Upper lobe of left lung (tissue), 6 donors: ENCODE measurements around the gene XRN2. TPM values are rescaled to one million over a fixed set of nuclear protein-coding genes. Genes with fewer than 3 reads are reported as not detected.

ENCODE experiments used
- ATAC-seq, 2 donors: fragments of 200-7000 bp; cut with Tn5 transposase; one replicate each; pipeline ENCODE4 v1.9.1; 2022; ENCODE audit warnings: mild to moderate bottlenecking in 2 of 2, moderate library complexity in 2 of 2; ENCODE audit not compliant: low FRiP score in 2 of 2
- DNase-seq, 2 donors: peaks; one replicate each; pipeline ENCODE4 v3.0.0-alpha.2; 2019 to 2020
- H3K27ac ChIP-seq, 4 donors: fragments of 200-600 bp; sonication (generic); one replicate each; pipeline ENCODE4 v1.5.1; 2016 to 2019
- H3K27me3 ChIP-seq, 4 donors: fragments of 200-600 bp; sonication (generic); one replicate each; pipeline ENCODE4 v1.5.1; 2017 to 2019
- H3K36me3 ChIP-seq, 4 donors: fragments of 200-600 bp; sonication (generic); one replicate each; pipeline ENCODE4 v1.5.1; 2016 to 2019
- H3K4me1 ChIP-seq, 4 donors: fragments of 200-600 bp; sonication (generic); one replicate each; pipeline ENCODE4 v1.5.1; 2018 to 2019
- H3K4me3 ChIP-seq, 4 donors: fragments of 200-600 bp; sonication (generic); one replicate each; pipeline ENCODE4 v1.5.1; 2017 to 2019; ENCODE audit warnings: mild to moderate bottlenecking in 2 of 4, moderate library complexity in 1 of 4
- H3K9me3 ChIP-seq, 4 donors: fragments of 200-600 bp; sonication (generic); one replicate each; pipeline ENCODE4 v1.5.1; 2018 to 2019
- EP300 ChIP-seq, 4 donors: sonication (generic); formaldehyde crosslinking; IDR thresholded peaks; one replicate each; pipeline ENCODE4 v1.5.1; 2017; ENCODE audit warnings: antibody characterized with exemption in 4 of 4, control low read depth in 2 of 4
- POLR2A ChIP-seq, 4 donors: fragments of 450-650 bp; IDR thresholded peaks; one replicate each; pipeline ENCODE4 v1.5.1; 2016 to 2017; ENCODE audit warnings: antibody characterized with exemption in 4 of 4, mild to moderate bottlenecking in 2 of 4
- POLR2AphosphoS5 ChIP-seq, 2 donors: sonication (generic); formaldehyde crosslinking; IDR thresholded peaks; one replicate each; pipeline ENCODE4 v1.5.1; 2017; ENCODE audit warnings: antibody characterized with exemption in 2 of 2
- WGBS, 2 donors: methylation state at CpG; one replicate each; pipeline ENCODE4 v1.1.5; 2017 to 2018; 5-methylcytosine and 5-hydroxymethylcytosine counted together
- small RNA-seq, 4 donors: library from RNA; depleted of rRNA; stranded (forward); fragments of <200 nt; gene quantifications; one replicate each; pipeline ENCODE3, GENCODE V24; 2016
- total RNA-seq, 6 donors: library from RNA; depleted of rRNA in 4 of 6; stranded (reverse); fragments of >200 nt in 4 of 6; gene quantifications; one replicate each; pipeline versions ENCODE4 v1.1.0 to v1.2.1, GENCODE V29; 2016 to 2021
- TF ChIP-seq, protein P1 (sequence below), 6 experiments: fragments of 450-650 bp in 4 of 6; fragments of 200-600 bp in 2 of 6; sonication (generic) in 2 of 6; IDR thresholded peaks; one replicate each; pipeline ENCODE4 v1.5.1; 2016 to 2019; ENCODE audit warnings: antibody characterized with exemption in 6 of 6
- donor health status: DM: no; HTN: no; CAD: no; lungs with moderate emphysema.
- donor health status: DM: no; HTN: yes; CAD: no; lungs with severe emphysema.

Gene XRN2
- total RNA-seq, 6 donors from 2014 or later: 38.3 to 70.5 (median 55.0) TPM

DNA sequence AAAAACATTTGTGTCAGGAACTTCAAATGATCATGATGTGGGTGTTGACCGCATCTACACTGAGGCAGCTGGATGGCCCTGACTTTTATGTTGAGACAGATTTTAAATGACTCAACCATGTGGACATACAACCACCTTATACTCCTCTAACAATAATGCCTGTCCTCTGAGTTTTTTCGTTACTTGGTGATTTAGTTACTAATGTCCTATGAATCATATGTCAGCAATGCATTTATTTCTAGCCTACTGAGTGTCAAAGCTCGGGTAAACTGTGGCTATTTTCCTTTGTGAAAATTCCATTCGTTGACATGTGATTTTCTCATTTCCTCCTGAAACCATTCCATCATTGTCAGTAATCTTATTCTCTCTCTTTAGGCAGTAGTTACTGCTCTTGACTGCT lies 133.1 kb downstream of the XRN2 start:
- WGBS, 2 donors: 56 to 58% methylated on average over 4 of the region's 4 CpGs

DNA sequence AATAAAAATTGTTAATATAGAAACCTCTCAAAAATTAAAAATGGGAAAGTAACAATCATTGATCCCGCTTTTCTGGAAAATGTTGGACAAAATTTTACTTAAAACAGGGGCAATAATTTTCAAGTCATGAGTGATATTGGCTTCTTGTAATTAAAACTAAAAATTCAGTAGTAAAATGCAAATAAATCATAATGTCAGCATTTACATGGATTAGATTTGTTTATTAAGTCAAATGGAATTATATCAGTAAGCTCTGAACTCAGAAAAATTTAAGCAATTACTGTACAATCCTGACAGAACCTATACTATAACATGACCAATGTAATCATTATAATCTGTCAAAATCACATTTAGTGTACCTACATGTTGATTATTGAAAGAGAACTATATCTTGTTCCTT lies 134.1 kb downstream of the XRN2 start:
- Histone ChIP-seq H3K36me3 (no peaks in the 10 kb centered on the region), H3K27ac (no peak overlapping the region), H3K27me3 (no peaks in the 10 kb centered on the region), H3K9me3 (no peaks in the 10 kb centered on the region), H3K4me3 (no peak overlapping the region), H3K4me1 (no peaks in the 10 kb centered on the region)
- DNase-seq (no peak), ATAC-seq (no peak)
- 86 to 95% methylated on average over 1 of the region's 1 CpG for WGBS, 2 donors
- no peak for TF ChIP-seq POLR2AphosphoS5 (IDR thresholded peaks at IDR 0.05)
- TF ChIP-seq, protein P1, sequence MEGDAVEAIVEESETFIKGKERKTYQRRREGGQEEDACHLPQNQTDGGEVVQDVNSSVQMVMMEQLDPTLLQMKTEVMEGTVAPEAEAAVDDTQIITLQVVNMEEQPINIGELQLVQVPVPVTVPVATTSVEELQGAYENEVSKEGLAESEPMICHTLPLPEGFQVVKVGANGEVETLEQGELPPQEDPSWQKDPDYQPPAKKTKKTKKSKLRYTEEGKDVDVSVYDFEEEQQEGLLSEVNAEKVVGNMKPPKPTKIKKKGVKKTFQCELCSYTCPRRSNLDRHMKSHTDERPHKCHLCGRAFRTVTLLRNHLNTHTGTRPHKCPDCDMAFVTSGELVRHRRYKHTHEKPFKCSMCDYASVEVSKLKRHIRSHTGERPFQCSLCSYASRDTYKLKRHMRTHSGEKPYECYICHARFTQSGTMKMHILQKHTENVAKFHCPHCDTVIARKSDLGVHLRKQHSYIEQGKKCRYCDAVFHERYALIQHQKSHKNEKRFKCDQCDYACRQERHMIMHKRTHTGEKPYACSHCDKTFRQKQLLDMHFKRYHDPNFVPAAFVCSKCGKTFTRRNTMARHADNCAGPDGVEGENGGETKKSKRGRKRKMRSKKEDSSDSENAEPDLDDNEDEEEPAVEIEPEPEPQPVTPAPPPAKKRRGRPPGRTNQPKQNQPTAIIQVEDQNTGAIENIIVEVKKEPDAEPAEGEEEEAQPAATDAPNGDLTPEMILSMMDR (IDR thresholded peaks at IDR 0.05): no peak
- TF ChIP-seq POLR2A (IDR thresholded peaks at IDR 0.05): no peak
- no peak for TF ChIP-seq EP300 (IDR thresholded peaks at IDR 0.05)

More for the DNA sequence above, 133.1 kb downstream of the XRN2 start:
- TF ChIP-seq, protein P1 (IDR thresholded peaks at IDR 0.05): no peak
- TF ChIP-seq POLR2A (IDR thresholded peaks at IDR 0.05) (no peak), EP300 (IDR thresholded peaks at IDR 0.05) (no peak), POLR2AphosphoS5 (IDR thresholded peaks at IDR 0.05) (no peak)
- DNase-seq: no peak
- H3K4me1 ChIP-seq: no peaks in the 10 kb centered on the region
- no peaks in the 10 kb centered on the region for H3K36me3 ChIP-seq
- no peaks in the 10 kb centered on the region for H3K9me3 ChIP-seq
- no peak for ATAC-seq
- H3K4me3 ChIP-seq: no peak overlapping the region
- H3K27ac ChIP-seq: no peak overlapping the region
- H3K27me3 ChIP-seq: no peaks in the 10 kb centered on the region

DNA sequence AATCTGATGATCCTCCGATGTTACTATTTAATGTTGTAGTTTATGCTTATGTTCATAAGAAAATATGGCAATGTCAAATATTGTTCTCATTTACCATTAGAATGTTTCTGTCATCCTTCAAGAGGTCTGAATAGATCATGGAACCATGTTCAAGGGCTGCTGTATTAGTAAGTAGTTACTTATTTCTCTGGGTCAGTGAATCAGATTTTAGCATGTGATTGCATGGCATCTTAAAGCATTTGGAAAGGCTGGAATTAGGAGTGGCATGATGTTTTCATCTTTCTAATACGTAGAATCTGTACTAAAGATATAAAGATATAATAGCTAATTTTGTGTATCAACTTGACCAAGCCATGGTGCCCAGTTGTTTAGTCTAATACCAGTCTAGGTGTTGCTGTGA lies 134.7 kb downstream of the XRN2 start:
- Histone ChIP-seq H3K4me1 (no peaks in the 10 kb centered on the region), H3K36me3 (no peaks in the 10 kb centered on the region), H3K4me3 (no peak overlapping the region), H3K27ac (no peak overlapping the region), H3K27me3 (no peaks in the 10 kb centered on the region), H3K9me3 (no peaks in the 10 kb centered on the region)
- WGBS, 2 donors: 91 to 94% methylated on average over 2 of the region's 2 CpGs
- ATAC-seq (no peak), DNase-seq (no peak)
- TF ChIP-seq POLR2A (IDR thresholded peaks at IDR 0.05) (no peak), POLR2AphosphoS5 (IDR thresholded peaks at IDR 0.05) (no peak), EP300 (IDR thresholded peaks at IDR 0.05) (no peak)
- TF ChIP-seq, protein P1 (IDR thresholded peaks at IDR 0.05): no peak

Small RNA genes within 50 kb of the gene (small RNA-seq; reads per million reads assigned to genes)
- gene RN7SKP140: 0 reads per million in 4 donors

Other genes with a start within 250 kb of the XRN2 start
- gene LINC00237, start 197.0 kb upstream of the XRN2 start, total RNA-seq: not detected
- gene KIZ, start 177.2 kb upstream of the XRN2 start, total RNA-seq: 10 to 100 TPM in 5 of 6 donors, 1 to 10 TPM in 1; 7.9 to 29.3 (median 15.2) TPM
- gene NKX2-4, start 94.2 kb downstream of the XRN2 start, total RNA-seq: not detected
- gene NKX2-2, start 210.7 kb downstream of the XRN2 start, total RNA-seq: not detected